ENCODE data around the gene KRTAP19-8.

KRTAP19-8 gene

DNA sequence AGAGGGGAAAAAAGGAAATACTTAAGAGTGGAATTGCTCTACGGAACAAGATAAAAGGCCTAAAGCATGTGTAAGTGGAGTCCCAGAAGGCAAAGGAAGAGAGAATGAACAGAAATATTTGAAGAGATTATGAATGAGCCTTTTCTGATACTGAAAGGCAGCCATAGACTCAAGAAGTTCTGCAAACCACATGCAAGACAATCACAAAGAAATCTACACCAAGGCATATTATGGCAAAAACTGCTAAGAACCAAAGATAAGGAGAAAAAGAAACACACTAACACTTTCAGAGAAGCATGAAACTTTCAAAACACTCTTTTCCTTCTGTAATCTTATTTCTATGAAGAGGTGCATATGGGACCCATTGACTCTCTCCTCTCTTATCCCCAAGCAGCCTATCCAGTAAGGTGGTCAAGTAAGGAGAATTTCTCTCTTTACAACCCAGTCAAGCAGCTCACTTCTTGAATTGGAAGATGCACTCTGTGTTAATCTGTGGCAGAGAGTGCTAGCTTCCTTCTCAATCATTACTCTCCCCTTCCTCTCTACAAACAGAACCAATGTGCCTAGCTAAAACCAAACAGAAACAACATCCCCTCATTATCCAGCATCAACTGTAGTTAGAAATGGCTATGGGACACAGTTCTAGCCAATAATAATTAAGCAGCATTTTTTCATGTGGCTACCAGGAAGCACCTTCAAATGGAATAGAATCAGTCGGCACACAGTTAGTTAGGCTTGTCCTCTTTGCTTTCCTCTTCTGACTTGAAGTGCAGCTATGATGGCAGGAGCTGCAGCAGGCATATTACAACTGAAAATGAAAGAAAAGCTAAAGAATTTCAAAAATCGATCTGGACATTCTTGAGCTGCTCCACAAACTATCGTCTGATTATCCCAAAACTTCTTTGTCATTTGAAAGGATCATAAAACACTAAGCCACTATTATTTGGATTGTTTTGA, 25.9 kb downstream of the KRTAP19-8 start:
- no peak for DNase-seq (ENCODE audit: low spot score)

DNA sequence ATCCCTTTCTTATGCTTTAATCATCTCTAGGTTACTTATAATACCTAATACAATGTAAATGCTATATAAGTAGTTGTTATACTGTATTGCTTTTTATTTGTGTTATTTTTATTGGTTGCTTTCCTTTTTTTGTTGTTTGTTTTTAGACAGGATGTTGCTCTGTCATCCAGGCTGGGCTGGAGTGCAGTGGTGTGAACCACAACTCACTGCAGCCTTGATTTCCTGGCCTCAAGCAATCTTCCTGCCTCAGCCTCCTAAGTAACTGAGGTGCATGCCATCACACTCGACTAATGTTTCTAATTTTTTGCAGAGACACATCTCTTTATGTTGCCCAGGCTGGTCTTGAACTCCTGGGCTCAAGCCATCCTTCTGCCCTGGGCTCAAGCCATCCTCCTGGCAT, 26.9 kb downstream of the KRTAP19-8 start:
- DNase-seq (ENCODE audit: low spot score) = no peak

DNA sequence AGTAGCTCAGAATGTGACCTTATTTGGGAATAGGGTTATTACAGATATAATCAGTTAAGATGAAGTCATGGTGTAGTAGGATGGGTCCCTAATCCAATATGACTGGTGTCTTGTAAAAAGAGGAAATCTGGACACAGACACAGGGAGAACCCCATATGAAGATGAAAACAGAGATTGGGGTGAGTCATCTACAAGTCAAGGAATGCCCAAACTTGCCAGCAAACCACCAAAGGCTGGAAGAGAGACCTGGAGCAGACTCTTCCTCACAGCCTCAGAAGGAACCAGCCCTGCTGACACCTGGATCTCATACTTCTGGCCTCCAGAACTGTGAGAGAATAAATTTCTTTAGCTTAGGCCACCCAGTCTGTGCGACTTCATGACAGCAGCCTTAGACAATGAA, 29.9 kb downstream of the KRTAP19-8 start:
- no peak for DNase-seq (ENCODE audit: low spot score)

DNA sequence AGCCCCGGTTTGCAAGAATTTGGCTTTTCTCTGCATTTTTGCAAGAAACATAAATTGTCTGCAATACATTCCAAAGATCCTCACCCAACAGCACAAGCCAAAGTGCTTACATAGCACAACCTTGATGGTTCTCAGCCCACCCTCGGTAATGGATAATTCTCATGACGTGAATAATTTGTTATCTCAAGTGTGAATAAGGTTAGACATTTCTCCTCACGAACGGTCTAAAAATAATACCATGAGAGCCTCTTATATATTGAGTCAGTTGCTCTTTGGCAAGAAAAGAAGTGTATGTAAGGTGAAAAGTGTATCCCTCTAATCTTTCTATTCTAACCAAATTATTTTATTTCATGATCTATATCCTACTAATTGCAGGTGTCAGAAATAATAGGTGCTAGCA, 33.3 kb downstream of the KRTAP19-8 start:
- no peak for DNase-seq (ENCODE audit: low spot score)

DNA sequence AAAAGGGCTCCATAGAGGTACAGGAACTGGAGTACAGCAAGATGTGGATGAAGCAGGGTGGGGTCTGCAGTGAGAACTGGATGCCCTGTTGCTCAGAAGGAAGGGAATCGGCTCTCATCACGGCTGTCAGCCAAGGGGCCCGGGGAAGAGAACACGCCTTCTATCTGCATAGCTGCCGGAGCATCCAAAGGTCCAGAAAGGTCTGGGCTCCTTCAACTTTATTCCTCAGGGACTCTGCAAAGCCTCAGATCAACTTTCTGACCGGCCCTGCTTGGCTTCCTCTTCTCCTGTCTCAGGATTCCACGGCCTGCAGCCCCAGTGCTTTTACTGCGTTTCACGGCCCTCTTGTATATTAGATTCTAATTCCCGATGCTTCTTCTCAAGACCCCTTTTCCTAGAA, 34.8 kb downstream of the KRTAP19-8 start:
- DNase-seq (ENCODE audit: low spot score) = no peak

DNA sequence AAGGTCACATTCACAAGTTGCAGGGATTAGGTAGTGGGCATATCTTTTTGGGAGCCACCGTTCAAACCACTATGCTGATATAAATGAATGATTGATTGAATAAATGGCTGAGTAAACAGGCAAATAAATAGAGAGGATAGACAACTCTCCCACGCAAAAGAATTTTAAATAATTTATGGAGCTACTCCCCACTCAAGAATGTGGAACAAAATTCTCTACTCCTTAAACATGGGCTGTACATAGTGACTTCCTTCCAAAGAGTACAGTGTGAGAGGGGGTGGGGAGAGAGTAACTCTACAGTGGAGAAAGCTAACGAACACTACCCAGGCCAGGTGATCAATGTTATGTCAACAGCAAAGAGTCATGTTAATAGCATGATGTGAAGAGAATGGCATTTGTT, 40.7 kb downstream of the KRTAP19-8 start:
- DNase-seq (ENCODE audit: low spot score) = no peak

DNA sequence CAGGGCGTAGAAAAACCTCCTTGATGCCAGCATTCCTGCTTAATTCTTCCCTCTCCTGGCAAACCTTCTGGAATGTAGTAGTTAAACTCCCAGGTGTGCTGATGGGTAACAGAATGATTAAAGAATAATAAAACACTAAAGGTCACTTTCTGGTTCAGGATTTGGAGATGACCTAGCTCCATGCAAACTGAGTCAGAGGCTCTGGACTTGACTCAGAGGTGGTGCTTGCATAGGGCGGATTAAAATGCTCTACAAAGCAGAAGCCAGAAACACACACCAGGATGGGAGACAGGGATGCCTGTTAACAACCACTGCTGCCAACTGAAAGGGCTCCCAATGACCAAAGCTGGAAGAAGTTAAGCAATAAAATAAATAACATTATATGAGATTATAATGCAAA, 41.5 kb downstream of the KRTAP19-8 start:
- no peak for DNase-seq (ENCODE audit: low spot score)

DNA sequence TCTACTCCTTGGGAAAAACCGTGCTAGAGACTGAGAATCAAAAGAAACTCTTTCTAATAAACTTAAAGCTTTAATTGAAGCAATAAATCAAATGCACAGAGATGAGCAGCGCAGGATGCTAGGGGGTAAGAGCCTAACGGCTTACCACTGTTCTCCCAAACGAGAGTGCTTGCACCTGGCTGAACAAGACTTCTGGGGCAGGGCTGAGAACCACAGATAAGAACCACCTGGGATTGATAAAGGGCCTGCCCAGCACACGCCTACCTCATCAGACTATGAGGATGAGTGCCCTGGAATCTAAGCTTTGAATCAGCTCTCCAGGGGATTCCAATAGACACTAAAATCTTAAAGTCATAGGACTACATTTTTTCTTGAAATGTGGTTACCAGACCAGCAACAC, 43.3 kb downstream of the KRTAP19-8 start:
- no peak for DNase-seq (ENCODE audit: low spot score)

DNA sequence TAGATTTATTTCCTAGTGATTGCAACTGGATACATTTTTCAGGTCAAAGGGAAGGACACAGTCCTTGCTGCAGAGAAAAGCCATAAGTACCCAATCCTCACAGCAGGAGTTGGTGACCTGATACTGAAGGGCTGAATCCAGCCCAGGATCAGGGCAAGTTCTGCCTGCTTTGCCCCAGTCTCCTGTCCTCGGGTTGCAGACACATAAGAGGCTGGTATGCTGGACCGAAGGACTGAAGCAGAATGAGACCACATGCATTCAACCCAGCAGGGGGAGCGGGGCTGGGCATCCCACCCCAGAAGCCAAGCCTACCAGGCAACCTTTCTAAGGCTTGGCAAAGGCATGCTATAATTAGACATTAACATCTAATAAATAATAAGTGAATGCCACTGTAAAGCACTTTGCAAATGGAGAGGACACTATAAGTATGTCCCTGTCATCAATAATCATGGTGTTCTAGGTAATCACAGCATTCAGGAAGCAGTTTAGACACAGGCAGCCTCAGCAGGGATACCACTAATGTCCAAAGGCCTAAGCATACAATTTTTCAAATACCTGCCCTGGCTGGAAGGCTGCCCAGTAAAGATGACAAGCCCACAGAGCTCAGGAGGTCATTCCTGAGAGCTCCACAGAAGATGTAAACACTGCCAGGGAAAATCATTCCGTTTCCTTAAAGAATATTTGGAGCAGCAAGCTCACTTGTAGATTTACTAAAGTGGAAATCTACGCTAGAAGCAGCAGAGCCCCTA, 47.6 kb downstream of the KRTAP19-8 start:
- DNase-seq (ENCODE audit: low spot score) = no peak

DNA sequence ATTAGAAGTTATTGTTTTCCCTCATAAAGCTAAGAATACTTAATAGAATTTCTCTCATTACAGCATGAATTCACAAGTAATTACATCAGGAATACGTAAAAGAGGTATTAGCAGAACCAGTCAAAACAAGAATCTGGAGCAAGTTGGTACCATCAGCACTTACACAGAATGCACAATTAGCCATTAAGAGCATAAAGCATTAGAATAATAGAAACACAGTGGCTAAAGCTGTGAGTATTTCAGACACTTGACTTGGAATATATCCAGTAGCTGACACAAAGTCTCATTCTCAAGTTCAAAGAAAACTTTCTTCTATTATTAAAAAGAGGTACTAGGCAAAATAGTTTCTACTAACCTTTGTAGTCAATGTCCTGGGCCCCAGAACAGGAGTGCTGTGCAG, 49.6 kb downstream of the KRTAP19-8 start:
- no peak for DNase-seq (ENCODE audit: low spot score)
